GM19043 (cell line): ENCODE measurements around the gene CTRB1.

Experiments used
- ATAC-seq: cut with Tn5 transposase; IDR thresholded peaks from one replicate; pipeline ENCODE4 v1.9.1; 2021; ENCODE audit warnings: low read depth; ENCODE audit not compliant: unreplicated experiment

Gene CTRB1

GRCh38 chr16:75251280-75252048, 32.7 kb downstream of the CTRB1 start, which contains the start of gene BCAR1:
Gene BCAR1, minus strand, starts transcription at chr16:75251624. Its CDS starts 142 bp downstream, at chr16:75251482.
- peak; percentile 68 for ATAC-seq

GRCh38 chr16:75252049-75252864, 33.5 kb downstream of the CTRB1 start:
- ATAC-seq: no peak

- no peak for ATAC-seq
These were observed 34.4 kb downstream of the CTRB1 start for GRCh38 chr16:75252946-75253911.

GRCh38 chr16:75254359-75254837, 35.6 kb downstream of the CTRB1 start:
- ATAC-seq: no peak

- no peak for ATAC-seq
These were observed 37.3 kb downstream of the CTRB1 start for GRCh38 chr16:75256059-75256571.

GRCh38 chr16:75256696-75257343, 38.0 kb downstream of the CTRB1 start:
- no peak for ATAC-seq

GRCh38 chr16:75257886-75258806, 39.4 kb downstream of the CTRB1 start:
- no peak for ATAC-seq

- no peak for ATAC-seq
These were observed 40.0 kb downstream of the CTRB1 start for GRCh38 chr16:75258807-75259141.

- ATAC-seq: no peak
These were observed 42.2 kb downstream of the CTRB1 start for GRCh38 chr16:75260851-75261589.

GRCh38 chr16:75261590-75262078, 42.8 kb downstream of the CTRB1 start:
- ATAC-seq: no peak

- ATAC-seq: no peak
These were observed 43.5 kb downstream of the CTRB1 start for GRCh38 chr16:75262104-75262799.

- no peak for ATAC-seq
These were observed 44.0 kb downstream of the CTRB1 start for GRCh38 chr16:75262800-75263127.

- ATAC-seq: no peak
These were observed 44.6 kb downstream of the CTRB1 start for GRCh38 chr16:75263291-75263962.

- no peak for ATAC-seq
These were observed 45.2 kb downstream of the CTRB1 start for GRCh38 chr16:75263963-75264445.

GRCh38 chr16:75264457-75264998, 45.7 kb downstream of the CTRB1 start:
- ATAC-seq: no peak
